ENCODE data around the gene JMJD8. TPM values are rescaled to one million over a fixed set of nuclear protein-coding genes. Genes with fewer than 3 reads are reported as not detected.

JMJD8 gene
- total RNA-seq, 1 experiment from 2014 or later = 90.5 TPM

DNA sequence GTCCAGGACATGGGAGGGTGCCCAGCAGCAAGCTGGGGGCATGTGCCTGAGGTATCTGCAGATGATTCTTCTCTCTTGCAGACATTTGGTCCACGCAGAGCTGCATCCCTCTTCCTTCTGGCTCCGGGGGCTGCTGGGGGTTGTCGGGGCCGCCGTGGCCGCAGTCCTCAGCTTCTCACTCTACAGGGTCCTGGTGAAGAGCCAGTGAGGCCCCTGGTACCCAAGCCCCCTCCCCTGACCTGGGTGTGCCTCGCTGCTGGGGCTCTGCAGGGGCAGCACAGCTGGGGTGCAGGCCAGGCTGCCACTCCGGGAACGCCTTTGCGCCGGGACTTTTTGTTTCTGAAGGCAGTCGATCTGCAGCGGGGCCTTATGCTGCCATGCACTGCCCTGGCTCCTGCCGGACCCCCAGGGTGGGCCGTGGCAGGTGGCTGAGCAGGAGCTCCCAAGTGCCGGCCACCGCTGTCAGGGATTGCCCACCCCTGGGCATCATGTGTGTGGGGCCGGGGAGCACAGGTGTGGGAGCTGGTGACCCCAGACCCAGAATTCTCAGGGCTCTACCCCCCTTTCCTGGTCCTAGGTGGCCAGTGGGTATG is 10.6 kb downstream of the JMJD8 start:
- Mint-ChIP-seq H3K27me3 (ENCODE audit: unreplicated experiment) (no peaks in the 10 kb centered on the region), H3K9me3 (ENCODE audit: low read depth, unreplicated experiment) (no peaks in the 10 kb centered on the region), H3K4me3 (ENCODE audit: low read depth, unreplicated experiment) (no peak overlapping the region), H3K4me1 (ENCODE audit: low read depth, unreplicated experiment) (peaks cover 6% of the 10 kb centered on the region), H3K27ac (ENCODE audit: unreplicated experiment) (no peak overlapping the region), H3K36me3 (ENCODE audit: insufficient read depth, unreplicated experiment) (peaks cover 67% of the 10 kb centered on the region)
- intact Hi-C loops (cut with micrococcal nuclease; ENCODE audit: unreplicated experiment) = no loop called here
- no peak for DNase-seq
- CTCF ChIA-PET = no interaction called here
- BruUV-seq (replicated peaks) = TSS peak; percentile 26
- TF ChIP-seq, protein P1, sequence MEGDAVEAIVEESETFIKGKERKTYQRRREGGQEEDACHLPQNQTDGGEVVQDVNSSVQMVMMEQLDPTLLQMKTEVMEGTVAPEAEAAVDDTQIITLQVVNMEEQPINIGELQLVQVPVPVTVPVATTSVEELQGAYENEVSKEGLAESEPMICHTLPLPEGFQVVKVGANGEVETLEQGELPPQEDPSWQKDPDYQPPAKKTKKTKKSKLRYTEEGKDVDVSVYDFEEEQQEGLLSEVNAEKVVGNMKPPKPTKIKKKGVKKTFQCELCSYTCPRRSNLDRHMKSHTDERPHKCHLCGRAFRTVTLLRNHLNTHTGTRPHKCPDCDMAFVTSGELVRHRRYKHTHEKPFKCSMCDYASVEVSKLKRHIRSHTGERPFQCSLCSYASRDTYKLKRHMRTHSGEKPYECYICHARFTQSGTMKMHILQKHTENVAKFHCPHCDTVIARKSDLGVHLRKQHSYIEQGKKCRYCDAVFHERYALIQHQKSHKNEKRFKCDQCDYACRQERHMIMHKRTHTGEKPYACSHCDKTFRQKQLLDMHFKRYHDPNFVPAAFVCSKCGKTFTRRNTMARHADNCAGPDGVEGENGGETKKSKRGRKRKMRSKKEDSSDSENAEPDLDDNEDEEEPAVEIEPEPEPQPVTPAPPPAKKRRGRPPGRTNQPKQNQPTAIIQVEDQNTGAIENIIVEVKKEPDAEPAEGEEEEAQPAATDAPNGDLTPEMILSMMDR (IDR thresholded peaks at IDR 0.05; ENCODE audit: unreplicated experiment) = no peak

DNA sequence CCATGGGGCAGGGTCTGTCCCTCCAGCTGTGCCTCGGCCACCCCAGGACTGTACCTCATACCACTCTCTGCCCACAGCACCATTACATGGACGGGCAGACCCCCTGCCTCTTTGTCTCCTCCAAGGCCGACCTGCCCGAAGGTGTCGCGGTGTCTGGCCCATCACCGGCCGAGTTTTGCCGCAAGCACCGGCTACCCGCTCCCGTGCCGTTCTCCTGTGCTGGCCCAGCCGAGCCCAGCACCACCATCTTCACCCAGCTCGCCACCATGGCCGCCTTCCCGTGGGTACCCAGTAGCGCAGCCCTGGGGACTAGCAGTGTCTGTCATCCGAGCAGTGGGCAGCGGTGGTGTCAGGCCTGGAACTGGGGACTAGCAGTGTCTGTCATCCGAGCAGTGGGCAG is 11.3 kb downstream of the JMJD8 start:
- Mint-ChIP-seq H3K4me3 (ENCODE audit: low read depth, unreplicated experiment) (no peak overlapping the region), H3K9me3 (ENCODE audit: low read depth, unreplicated experiment) (no peaks in the 10 kb centered on the region), H3K27me3 (ENCODE audit: unreplicated experiment) (no peaks in the 10 kb centered on the region), H3K27ac (ENCODE audit: unreplicated experiment) (no peak overlapping the region), H3K4me1 (ENCODE audit: low read depth, unreplicated experiment) (peaks cover 6% of the 10 kb centered on the region), H3K36me3 (ENCODE audit: insufficient read depth, unreplicated experiment) (peaks cover 73% of the 10 kb centered on the region)
- intact Hi-C loops (cut with micrococcal nuclease; ENCODE audit: unreplicated experiment) = no loop called here
- BruUV-seq (replicated peaks) = no TSS peak
- CTCF ChIA-PET = no interaction called here
- DNase-seq = no peak
- TF ChIP-seq, protein P1 (IDR thresholded peaks at IDR 0.05; ENCODE audit: unreplicated experiment) = no peak

DNA sequence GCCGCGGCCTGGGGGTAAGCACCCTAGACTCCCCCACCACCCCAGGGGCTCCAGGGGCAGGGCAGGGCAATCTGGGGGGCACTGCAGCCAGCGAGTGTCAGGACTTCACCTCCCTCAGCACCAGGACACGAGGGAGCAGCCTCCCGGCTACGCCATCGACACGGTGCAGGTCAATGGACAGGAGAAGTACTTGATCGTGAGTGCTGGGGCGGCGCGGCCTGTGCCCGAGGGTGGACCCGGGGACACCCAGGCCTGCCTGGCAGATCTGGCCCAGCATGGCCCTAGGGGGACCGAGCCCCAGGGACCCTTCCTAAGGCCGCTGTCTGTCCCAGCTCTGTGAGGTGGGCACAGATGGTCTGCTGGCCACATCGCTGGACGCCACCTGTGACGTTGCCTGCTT is 11.8 kb downstream of the JMJD8 start:
- H3K4me1 Mint-ChIP-seq (ENCODE audit: low read depth, unreplicated experiment) = peaks cover 6% of the 10 kb centered on the region
- no peak overlapping the region for H3K4me3 Mint-ChIP-seq (ENCODE audit: low read depth, unreplicated experiment)
- no peaks in the 10 kb centered on the region for H3K27me3 Mint-ChIP-seq (ENCODE audit: unreplicated experiment)
- CTCF ChIA-PET = no interaction called here
- intact Hi-C loops (cut with micrococcal nuclease; ENCODE audit: unreplicated experiment) = no loop called here
- no TSS peak for BruUV-seq (replicated peaks)
- peaks cover 76% of the 10 kb centered on the region for H3K36me3 Mint-ChIP-seq (ENCODE audit: insufficient read depth, unreplicated experiment)
- H3K9me3 Mint-ChIP-seq (ENCODE audit: low read depth, unreplicated experiment) = no peaks in the 10 kb centered on the region
- no peak overlapping the region for H3K27ac Mint-ChIP-seq (ENCODE audit: unreplicated experiment)
- TF ChIP-seq, protein P1 (IDR thresholded peaks at IDR 0.05; ENCODE audit: unreplicated experiment) = no peak
- DNase-seq = no peak

DNA sequence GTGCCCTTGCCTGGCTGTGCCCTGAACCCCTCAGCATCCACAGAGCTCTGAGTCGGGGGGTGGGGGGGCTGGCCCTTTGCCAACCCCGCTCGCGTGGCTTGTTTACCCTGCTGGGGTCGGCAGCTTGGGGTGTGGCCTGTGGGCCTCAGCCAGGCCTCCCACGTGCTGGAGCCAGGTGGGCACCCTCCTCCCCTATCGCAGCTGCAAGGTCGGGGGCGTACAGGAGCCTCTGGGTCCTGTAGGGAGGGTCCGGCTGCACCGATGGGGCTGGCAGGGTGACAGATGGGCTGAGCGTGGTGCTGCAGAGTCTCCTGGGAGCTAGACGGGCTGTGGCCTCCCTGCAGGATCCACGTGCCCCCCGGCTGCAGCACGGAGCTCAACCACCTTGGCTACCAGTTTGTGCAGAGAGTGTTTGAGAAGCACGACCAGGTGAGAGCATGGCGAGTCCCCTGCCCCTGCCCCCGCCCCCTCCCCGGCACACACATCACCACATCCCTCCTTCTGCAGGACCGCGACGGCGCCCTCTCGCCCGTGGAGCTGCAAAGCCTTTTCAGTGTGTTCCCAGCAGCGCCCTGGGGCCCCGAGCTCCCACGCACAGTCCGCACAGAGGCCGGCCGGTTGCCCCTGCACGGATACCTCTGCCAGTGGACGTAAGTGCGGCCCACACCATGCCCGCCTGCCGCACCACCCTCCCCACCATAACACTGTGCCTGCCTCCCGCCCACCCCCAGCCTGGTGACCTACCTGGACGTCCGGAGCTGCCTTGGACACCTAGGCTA is 12.6 kb downstream of the JMJD8 start:
- BruUV-seq (replicated peaks) = no TSS peak
- intact Hi-C loops (cut with micrococcal nuclease; ENCODE audit: unreplicated experiment) = no loop called here
- no peak overlapping the region for H3K27ac Mint-ChIP-seq (ENCODE audit: unreplicated experiment)
- no peak overlapping the region for H3K4me3 Mint-ChIP-seq (ENCODE audit: low read depth, unreplicated experiment)
- CTCF ChIA-PET = no interaction called here
- TF ChIP-seq, protein P1 (IDR thresholded peaks at IDR 0.05; ENCODE audit: unreplicated experiment) = no peak
- H3K9me3 Mint-ChIP-seq (ENCODE audit: low read depth, unreplicated experiment) = no peaks in the 10 kb centered on the region
- peaks cover under 1% of the 10 kb centered on the region for H3K4me1 Mint-ChIP-seq (ENCODE audit: low read depth, unreplicated experiment)
- no peaks in the 10 kb centered on the region for H3K27me3 Mint-ChIP-seq (ENCODE audit: unreplicated experiment)
- peaks cover 68% of the 10 kb centered on the region for H3K36me3 Mint-ChIP-seq (ENCODE audit: insufficient read depth, unreplicated experiment)
- DNase-seq = no peak

All from Calu3 (cell line).